GM18870 (cell line): ENCODE measurements around the gene ADAMTS10.
"Not testable (repeated sequence)": the region's sequence is repeated elsewhere in the genome, so short reads cannot be mapped to it uniquely, and the experiment has no call there.

Experiments used
- ATAC-seq: cut with Tn5 transposase; IDR thresholded peaks from one replicate; pipeline ENCODE4 v1.9.1; 2021; ENCODE audit warnings: moderate library complexity; ENCODE audit not compliant: unreplicated experiment

ADAMTS10 gene

DNA sequence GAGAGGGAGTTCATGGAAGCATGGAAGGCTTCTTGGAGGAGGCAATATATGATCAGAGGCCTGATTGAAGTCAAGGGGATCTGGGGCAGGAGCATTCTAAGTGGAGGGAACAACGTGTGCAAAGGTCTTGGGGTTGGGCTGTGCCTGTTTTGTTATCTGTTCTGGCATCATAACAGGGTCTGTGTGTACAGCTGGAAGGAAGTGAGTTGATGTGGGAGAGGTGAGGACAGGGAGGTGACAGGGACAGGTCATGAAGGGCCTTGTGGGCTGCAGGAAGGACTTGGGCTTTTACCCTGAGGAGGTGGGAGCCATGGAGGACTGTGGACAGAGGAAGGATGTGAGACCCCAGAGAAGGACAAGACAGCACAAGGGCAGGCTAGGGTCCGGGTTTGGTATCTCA, 18.7 kb upstream of the ADAMTS10 start:
- ATAC-seq, result no peak

DNA sequence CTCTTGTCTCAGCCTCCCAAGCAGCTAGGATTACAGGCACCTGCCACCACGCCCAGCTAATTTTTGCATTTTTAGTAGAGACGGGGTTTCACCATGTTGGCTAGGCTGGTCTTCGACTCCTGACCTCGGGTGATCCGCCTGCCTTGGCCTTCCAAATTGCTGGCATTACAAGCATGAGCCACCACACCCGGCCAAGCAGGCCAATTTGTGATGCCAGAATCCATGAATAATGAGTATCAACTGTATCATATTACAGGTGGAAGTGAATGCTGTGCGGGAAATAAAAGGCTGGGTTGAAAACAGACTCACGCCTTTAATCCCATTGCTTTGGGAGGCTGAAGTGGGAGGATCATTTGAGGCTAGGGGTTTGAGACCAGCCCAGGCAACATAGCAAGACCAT, 16.3 kb upstream of the ADAMTS10 start:
- ATAC-seq, result no peak

DNA sequence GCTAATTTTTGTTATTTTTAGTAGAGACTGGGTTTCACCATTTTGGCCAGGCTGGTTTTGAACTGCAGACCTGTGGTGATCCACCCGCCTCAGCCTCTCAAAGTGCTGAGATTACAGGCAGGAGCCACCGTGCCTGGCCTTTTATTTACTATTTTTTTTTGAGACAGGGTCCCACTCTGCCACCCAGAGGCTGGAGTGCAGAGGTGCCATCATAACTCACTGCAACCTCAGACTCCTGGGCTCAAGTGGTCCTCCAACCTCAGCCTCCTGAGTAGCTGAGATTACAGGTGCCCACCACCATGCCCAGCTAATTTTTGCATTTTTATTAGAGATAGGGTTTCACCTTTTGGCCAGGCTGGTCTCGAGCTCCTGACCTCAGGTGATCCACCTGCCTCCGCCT, 12.4 kb upstream of the ADAMTS10 start:
- not testable (repeated sequence) for ATAC-seq

DNA sequence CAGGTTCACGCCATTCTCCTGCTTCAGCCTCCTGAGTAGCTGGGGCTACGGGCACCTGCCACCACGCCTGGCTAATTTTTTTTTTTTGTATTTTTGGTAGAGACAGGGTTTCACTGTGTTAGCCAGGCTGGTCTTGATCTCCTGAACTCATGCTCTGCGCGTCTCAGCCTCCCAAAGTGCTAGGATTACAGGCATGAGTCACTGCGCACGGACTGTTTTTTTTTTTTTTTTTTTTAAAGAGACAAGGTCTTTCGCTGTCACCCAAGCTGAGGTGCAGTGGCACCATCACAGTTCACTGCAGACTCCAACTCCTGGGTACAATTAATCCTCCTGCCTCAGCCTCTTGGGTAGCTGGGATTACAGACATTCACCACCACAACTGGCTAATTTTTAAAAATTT, 8.2 kb upstream of the ADAMTS10 start:
- ATAC-seq, result no peak

DNA sequence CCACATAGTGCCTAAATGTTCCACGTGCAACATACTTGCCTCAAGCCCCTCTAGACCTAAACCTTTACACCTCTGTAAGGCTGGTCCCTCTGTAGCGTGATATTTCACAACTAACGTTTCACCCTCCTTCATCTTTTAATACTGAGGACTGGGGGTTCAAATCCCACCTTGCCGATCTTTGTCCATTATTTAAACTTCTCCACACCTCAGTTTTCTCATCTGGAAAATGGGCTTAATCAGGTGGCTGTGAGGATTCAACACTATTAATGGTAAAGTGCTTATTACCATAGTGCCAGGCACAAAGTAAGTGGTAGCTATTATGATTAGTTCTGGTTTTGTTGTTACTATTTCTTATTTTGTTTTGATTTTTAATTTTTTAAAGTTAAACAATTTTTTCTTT, 7.5 kb upstream of the ADAMTS10 start:
- no peak for ATAC-seq

DNA sequence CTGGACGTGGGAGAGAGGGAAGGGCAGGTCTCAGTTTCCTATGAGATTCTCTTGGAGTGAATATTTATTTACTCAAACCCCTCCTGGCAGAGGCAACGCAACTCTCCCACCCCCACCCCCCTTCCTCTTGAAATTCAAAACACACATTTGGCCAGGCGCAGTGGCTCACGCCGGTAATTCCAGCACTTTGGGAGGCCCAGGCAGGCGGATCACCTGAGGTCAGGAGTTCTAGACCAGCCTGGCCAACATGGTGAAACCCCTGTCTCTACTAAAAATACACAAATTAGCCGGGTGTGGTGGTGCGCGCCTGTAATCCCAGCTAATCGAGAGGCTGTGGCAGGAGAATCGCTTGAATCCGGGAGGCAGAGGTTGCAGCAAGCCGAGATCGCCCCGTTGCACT, 6.8 kb upstream of the ADAMTS10 start:
- ATAC-seq, result not testable (repeated sequence)

DNA sequence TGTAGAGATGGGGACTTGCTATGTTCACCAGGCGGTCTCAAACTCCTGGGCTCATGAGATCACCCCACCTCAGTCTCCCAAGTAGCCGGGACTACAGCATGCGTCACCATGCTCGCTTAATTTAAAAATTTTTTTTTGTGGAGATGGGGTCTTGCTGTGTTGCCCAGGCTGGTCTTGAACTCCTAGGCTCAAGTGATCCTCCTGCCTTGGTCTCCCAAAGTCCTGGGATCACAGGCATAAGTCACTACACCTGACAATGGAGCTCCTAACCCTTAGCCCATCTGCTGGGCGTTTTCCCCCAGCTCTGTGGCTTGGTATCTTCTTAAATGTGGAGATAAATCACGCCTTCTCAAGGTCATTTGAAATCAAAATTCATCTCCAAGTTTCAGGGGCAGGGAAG, 6.3 kb upstream of the ADAMTS10 start:
- ATAC-seq, result no peak

DNA sequence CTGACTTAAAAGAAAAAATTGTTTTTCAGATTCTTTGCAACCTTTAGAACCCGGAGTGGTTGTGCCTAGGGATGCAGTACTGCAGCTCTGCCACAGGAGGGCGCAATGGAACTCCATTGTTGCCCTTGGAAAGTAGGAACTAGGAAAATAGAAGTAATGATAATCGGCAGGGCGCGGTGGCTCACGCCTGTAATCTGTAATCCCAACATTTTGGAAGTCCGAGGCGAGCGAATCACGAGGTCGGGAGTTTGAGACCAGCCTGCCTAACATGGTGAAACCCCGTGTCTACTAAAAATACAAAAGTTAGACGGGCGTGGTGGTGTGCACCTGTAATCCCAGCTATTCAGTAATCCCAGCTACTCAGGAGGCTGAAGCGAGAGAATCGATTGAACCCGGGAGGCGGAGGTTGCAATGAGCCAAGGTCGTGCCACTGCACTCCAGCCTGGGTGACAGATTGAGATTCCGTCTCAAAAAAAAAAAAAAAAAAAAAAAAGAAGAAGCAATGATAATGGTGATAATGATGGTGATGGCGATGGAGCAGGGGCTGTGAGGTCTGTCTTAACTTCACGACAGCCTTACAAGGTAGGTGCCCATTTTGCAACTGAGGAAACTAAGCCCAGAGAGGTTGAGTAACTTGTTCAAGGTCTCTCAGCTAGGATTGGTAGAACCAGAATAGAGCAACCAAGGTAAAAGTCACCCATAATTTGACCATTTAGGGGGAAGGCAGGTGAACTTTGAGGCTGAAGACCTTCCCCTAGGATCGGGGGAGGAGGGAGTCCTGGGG, 5.5 kb upstream of the ADAMTS10 start:
- no peak for ATAC-seq

DNA sequence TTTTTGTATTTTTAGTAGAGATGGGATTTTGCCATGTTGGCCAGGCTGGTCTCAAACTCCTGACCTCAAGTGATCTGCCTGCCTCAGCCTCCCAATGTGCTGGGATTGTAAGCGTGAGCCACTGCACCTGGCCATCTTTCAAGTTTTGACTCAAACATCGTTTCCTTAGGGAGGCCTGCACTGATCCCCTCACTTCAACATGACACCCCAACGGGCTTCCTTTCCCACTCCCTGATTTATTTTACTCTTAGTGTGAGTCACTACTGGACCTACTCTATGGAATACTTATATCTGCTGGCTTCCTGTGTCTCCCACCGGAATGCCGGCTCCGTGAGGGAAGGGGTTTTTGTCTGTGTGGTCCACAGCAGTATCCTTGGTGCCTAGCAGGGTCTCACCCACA, 4.5 kb upstream of the ADAMTS10 start:
- ATAC-seq, result no peak

DNA sequence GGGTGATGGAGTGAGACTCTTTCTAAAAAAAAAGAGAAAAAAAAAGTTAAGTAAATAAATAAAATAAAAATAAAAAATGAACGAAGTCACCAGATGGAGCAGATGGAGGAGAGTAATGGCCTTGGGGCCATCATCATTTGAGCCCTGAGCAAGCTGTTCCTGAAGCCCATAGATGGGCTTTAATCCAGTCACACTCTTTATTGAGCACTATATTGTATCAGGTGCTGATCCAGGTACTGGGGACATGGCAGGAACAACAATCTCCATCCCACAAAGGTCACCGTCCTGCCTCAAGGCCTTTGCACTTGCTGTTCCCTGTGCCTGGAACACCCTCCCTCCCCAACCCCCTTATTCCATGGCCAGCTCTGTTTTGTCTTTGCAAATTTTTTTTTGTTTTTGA, 3.9 kb upstream of the ADAMTS10 start:
- ATAC-seq, result no peak

DNA sequence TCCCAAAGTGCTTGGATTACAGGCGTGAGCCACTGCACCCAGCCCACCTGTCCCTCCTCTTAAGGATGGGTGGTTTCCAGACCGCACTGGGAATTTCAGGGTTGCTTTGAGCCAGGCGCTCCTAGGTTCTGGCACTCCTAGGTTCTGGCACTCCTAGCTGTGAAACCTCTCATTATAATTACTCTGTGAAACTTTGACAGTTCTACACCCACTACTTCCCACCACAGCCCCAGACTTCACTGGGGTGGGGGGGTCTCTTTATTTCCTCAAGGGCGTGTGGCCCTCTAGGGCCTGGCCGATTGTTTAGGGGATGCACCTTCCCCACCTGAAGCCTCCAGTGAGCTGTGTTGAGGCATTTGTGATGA, 2.3 kb upstream of the ADAMTS10 start:
- no peak for ATAC-seq

DNA sequence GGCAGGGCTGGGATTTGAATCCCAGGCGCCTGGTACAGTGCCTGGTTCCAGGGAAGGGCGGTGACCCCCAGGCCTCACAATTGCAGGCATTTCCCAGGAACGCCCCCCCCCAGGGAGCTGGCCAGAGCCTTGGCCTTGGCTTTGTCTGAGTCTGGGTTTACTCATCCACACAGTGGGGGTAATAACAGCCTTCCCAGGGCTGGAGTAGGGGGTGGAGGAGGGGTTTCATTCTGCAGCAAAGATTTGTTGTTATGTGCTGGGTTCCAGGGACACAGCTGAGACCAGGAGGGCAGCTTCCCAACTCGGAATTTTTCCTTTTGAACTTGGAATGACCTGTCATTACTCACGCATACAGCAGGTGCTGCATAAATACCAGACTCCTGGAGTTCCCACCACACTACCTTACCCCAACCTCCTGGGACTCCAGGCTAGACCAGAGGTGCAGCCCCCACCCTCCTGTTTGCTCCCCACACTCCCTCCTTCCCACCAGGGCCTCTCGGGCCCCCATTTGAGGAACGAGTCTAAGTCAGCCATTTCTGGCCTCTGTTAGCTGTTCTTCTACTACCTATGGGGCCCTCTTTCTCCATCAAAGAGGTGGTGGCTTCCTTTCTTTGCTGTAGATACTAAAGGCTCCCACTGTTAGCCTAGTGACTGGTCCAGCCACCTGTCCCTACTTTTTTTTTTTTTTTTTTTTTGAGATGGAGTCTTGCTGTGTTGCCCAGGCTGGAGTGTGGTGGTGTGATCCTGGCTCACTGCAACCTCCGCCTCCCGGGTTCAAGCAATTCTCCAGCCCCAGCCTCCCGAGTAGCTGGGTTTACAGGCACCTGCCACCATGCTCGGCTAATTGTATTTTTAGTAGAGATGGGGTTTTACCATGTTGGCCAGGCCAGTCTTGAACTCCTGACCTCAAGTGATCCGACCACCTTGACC, 1.6 kb upstream of the ADAMTS10 start:
- no peak for ATAC-seq

DNA sequence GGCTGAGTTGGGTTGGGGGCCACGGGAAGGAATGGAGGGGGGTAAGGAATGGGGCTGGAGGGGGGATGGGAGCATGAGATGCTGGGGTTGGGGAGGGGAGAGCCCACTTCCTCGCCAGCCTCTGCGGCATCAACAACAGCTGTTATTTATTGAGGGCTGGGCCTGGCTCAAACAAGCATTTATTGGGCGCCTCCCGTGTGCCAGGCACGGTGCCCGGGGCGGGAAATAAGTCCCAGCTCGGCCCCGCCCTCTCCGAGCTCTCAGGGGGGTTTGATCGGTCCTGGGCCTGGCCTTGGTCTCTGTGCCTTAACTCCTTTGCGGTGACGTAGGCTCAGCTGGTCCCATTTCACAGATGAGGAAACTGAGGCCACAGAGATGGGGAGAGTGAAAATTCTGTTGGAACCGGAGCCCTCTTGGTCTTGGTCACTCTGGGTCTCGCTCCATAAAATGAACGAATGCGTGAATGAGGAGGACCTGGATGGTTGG, 919 bp upstream of the ADAMTS10 start:
- ATAC-seq, result no peak

DNA sequence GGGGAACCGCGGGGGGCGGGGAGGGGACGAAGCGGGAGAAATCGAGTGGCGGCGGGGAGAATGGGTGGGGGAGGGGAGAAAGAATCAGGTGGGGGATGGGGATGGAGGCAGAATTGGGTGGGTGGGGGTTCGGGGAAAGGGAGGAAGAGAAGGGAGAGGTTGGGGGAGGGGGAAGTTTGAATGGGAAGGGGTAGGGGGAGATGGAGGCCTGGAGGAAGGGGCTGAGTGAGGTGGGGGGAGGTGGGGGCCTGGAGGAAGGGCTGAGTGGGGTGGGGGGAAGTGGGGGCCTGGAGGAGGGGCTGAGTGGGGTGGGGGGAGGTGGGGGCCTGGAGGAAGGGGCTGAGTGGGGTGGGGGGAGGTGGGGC, 403 bp upstream of the ADAMTS10 start:
- no peak for ATAC-seq

DNA sequence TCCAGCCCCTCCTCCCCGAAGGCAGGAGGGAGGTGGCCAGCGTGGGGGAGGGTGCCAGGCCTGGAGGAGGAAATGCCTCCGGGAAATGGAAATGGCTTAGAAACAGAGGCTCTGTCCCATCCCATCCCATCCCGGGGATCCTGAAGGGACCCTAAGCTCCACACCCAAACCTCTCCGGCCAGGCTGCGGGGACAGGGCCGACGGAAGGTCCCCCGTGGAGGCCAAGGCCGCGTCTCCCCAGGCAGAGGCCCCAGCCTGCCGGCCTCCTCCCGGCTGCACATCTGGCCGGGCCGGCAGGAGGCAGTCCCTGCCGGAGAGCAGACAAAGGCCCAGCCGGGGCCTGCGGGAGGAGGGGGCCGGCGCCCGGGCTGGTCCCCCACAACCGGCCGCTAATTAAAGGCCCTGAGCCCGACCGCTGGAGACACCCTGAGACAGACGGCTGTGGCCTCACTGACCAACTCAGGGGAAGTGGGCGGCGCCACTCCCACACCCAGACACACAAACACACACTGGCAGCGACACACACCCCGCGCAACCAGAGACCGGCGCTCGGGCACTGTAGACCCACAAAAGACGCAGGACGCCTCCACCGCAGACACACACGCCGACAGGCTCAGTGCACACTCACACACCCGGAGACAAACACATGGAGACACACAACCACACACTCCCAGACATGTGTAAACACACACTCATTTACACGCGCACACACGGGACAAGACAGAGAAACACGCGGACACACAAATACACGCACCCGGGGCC, 1.1 kb downstream of the ADAMTS10 start:
- no peak for ATAC-seq

DNA sequence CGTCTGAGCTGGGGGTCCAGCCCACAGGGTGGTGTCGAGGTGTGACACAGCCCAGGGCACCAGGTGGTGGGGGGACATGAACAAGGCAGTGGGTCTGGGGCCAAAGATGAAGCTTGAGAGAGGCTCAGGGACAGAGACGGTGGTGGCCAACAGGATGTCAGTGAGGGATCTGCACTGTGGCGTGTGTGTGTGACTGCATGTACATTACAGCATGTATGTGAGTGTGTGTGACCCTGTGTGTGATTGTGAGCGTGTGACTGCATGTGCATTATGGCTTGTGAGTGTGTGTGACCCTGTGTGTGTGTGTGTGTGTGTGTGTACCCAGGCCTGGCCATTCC, 1.6 kb downstream of the ADAMTS10 start:
- ATAC-seq, result no peak

DNA sequence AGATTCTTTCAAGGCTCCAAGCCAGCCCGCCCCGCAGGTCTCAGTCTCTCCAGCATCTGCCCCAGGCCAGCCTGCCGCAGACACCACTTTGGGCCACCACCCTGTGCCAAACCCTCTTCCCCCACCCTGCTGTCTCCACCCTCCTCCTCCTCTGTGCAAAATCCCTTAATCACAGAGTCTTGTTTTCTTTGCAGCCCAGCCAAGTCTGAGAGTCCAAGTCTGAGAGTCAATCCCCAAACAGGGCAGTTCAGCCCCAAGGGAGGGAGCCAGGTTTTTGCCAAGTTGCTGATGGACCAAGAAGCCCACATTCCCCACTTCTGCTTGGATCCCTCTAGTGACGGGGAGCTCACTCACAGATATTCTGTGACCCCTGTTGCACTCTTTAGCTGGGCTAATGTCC, 3.1 kb downstream of the ADAMTS10 start:
- no peak for ATAC-seq

DNA sequence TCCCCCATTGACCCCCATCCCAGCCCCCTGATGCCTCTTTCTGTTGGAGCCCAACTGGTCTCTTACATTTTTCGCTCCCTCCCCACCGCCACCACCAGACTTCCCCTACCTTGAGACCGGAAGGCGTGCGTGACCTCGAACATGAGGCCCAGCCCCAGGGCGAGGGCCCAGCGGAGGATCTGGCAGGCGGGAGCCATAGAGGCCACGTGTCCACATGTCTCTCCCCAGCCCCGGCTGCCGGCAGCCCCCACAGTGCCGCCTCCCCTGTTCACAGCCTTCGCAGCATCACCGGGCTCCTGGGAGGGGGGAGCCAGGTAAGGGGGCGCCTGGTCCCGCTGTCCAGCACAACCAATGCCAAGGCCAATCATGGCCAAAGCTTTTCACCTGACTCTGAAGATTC, 5.0 kb downstream of the ADAMTS10 start:
- ATAC-seq, result no peak

DNA sequence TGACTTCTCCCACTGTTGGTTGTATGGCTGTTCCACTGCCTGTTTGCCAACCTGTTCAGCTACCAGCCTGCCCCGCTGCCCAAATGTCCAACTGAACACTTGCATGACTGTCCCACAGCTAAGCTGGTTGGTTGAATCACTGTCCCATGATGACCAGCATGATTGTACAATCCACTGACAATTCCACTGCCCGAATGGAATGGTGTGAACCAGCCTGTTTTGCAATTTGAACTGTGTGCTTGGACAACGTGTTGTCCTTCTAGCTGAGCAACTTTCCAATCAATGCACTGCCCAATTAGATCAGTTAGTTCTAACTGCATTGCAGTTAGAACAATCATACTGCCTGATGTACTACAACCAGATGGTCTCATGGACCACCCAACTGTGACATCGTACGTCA, 8.7 kb downstream of the ADAMTS10 start:
- ATAC-seq, result no peak

DNA sequence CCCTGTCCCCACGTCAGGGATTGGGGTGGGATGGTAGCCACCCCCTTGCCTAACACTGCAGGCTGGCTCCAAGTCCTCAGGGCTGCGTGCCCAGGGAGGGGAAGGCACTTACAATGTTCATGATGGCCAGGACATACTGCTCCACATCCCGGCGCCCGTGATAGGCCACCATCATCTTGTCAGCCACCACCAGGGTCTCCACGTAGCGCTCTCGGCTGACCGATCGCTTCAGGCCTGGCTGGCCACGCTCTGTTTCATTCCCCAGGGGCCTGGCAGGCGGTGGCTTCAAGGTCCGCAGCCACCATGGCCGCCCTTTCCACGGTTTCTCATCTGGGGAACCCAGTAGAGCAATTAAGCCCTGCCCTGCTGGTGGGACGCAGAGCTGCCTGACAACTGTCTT, 9.7 kb downstream of the ADAMTS10 start:
- no peak for ATAC-seq

DNA sequence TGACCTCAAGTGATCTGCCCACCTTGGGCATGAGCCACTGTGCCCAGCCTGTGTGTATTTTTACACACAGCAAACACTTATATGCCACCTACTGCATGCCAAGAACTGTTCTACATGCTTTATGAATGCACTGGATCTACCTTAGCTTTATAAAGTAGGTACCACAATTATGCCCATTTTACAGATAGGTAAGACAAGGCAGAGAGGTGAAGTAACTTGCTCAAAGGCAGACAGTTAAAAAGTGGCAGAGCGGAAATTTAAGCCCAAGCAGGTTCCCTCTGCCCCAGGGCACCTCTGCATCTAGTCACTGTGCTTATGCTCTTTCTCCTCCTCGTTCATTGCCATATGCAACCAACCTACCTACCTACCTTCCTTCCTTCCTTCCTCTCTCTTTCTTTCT, 10.5 kb downstream of the ADAMTS10 start:
- ATAC-seq, result no peak

DNA sequence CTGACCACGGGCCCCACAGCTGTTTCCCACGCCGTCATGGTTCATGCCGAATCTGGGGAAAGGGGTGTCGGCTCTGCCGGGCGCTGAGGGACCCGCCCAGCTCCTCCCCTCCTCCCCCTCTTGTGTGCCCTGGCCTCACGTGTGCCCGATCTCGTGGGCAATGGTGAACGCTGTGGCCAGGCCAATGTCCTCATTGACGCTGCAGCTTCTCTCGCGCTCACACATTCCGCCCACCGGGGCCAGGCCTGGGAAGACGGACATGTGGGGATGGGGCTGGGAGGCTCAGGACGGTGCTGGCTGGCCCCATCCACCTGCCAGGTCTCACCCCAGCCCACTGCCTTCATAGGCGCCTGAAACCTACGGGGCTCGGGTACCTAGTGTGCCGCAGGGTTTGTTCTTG, 14.3 kb downstream of the ADAMTS10 start:
- no peak for ATAC-seq
